Tibial nerve (tissue), 4 donors: Measurements from ENCODE around the gene PLXNA1.

Experiments
- EP300 ChIP-seq, 2 donors: sonication (generic); formaldehyde crosslinking; IDR thresholded peaks; one replicate each; pipeline ENCODE4 v1.6.1; 2017; ENCODE audit warnings: antibody characterized with exemption in 2 of 2, mild to moderate bottlenecking in 1 of 2
- POLR2A ChIP-seq, 2 donors: fragments of 450-650 bp; IDR thresholded peaks; one replicate each; pipeline ENCODE4 v1.6.1; 2017; ENCODE audit warnings: antibody characterized with exemption in 2 of 2, mild to moderate bottlenecking in 2 of 2, moderate library complexity in 2 of 2
- TF ChIP-seq, protein P1 (sequence below), 5 experiments: fragments of 200-600 bp in 3 of 5; fragments of 450-650 bp in 2 of 5; sonication (generic) in 3 of 5; IDR thresholded peaks; one replicate each; pipeline ENCODE4 v1.5.1; 2016 to 2019; ENCODE audit warnings: antibody characterized with exemption in 5 of 5, mild to moderate bottlenecking in 3 of 5, moderate library complexity in 2 of 5

DNA sequence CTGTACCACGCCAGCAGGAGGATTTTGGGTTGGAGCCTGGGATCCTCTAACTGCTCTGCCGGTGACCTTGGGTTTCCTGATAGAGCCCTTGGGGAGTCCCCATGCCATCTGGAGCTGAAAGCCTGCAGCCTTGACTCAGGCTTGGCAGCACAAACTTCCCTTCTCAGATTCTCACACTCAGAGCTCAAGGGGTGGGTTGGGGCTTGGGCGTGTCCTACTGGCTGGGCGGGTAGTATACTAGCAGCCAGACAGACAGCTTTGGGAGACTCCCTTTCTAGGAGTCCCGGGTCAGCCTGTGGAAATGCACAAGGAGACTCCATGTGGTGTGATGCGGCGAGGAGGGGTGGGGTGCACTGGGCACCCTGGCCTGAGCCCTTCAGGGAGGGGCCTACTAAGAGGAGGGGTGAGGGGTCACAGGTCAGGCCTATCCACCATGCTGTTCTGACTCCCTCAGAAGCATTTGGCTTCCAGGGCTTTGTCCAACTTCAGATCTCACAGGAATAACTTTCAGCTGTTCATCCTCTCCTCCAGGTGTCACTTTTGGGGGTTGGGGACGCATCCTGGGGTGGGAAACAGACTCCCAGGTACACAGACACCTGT is 21.6 kb upstream of the PLXNA1 start:
- TF ChIP-seq, protein P1, sequence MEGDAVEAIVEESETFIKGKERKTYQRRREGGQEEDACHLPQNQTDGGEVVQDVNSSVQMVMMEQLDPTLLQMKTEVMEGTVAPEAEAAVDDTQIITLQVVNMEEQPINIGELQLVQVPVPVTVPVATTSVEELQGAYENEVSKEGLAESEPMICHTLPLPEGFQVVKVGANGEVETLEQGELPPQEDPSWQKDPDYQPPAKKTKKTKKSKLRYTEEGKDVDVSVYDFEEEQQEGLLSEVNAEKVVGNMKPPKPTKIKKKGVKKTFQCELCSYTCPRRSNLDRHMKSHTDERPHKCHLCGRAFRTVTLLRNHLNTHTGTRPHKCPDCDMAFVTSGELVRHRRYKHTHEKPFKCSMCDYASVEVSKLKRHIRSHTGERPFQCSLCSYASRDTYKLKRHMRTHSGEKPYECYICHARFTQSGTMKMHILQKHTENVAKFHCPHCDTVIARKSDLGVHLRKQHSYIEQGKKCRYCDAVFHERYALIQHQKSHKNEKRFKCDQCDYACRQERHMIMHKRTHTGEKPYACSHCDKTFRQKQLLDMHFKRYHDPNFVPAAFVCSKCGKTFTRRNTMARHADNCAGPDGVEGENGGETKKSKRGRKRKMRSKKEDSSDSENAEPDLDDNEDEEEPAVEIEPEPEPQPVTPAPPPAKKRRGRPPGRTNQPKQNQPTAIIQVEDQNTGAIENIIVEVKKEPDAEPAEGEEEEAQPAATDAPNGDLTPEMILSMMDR (IDR thresholded peaks at IDR 0.05), result no peak
- TF ChIP-seq EP300 (IDR thresholded peaks at IDR 0.05) (no peak), POLR2A (IDR thresholded peaks at IDR 0.05) (no peak)
